Adrenal gland (tissue), 5 donors: Measurements from ENCODE around the gene ZNF530.

Source experiments
- POLR2A ChIP-seq, 2 donors: fragments of 450-650 bp; IDR thresholded peaks; one replicate each; pipeline ENCODE4 v1.6.1; 2017; ENCODE audit warnings: antibody characterized with exemption in 2 of 2, mild to moderate bottlenecking in 2 of 2, moderate library complexity in 1 of 2
- TF ChIP-seq, protein P1 (sequence below), 6 experiments: fragments of 450-650 bp in 4 of 6; fragments of 200-600 bp in 2 of 6; sonication (generic) in 1 of 6; IDR thresholded peaks; 1 replicate in 5 of 6; 2 replicates in 1 of 6; pipeline versions ENCODE4 v1.5.1 to v1.8.0; 2016 to 2021; ENCODE audit warnings: antibody characterized with exemption in 6 of 6, mild to moderate bottlenecking in 2 of 6, moderate library complexity in 1 of 6
- donor health status: DM: no; HTN: no; CAD: no.

- TF ChIP-seq, protein P1, sequence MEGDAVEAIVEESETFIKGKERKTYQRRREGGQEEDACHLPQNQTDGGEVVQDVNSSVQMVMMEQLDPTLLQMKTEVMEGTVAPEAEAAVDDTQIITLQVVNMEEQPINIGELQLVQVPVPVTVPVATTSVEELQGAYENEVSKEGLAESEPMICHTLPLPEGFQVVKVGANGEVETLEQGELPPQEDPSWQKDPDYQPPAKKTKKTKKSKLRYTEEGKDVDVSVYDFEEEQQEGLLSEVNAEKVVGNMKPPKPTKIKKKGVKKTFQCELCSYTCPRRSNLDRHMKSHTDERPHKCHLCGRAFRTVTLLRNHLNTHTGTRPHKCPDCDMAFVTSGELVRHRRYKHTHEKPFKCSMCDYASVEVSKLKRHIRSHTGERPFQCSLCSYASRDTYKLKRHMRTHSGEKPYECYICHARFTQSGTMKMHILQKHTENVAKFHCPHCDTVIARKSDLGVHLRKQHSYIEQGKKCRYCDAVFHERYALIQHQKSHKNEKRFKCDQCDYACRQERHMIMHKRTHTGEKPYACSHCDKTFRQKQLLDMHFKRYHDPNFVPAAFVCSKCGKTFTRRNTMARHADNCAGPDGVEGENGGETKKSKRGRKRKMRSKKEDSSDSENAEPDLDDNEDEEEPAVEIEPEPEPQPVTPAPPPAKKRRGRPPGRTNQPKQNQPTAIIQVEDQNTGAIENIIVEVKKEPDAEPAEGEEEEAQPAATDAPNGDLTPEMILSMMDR (IDR thresholded peaks at IDR 0.05): no peak
- no peak for TF ChIP-seq POLR2A (IDR thresholded peaks at IDR 0.05)
These were observed 41.2 kb upstream of the ZNF530 start for GRCh38 chr19:57558525-57558924.
